HEK293T (cell line): Measurements from ENCODE around the gene CHIT1.

Experiments used
- BHLHE40 ChIP-seq: fragments of 450-650 bp; IDR thresholded peaks from 2 replicates; pipeline ENCODE4 v1.6.1; 2016; ENCODE audit warnings: mild to moderate bottlenecking, moderate library complexity, borderline replicate concordance
- ELF4 ChIP-seq: fragments of 450-650 bp; IDR thresholded peaks from 2 replicates; pipeline ENCODE4 v1.6.1; 2017; ENCODE audit warnings: antibody characterized with exemption
- FOXM1 ChIP-seq: fragments of 450-650 bp; IDR thresholded peaks from 2 replicates; pipeline ENCODE4 v1.6.1; 2017; ENCODE audit warnings: mild to moderate bottlenecking, borderline replicate concordance
- HDGF ChIP-seq: fragments of 450-650 bp; IDR thresholded peaks from 2 replicates; pipeline ENCODE4 v1.6.1; 2017; ENCODE audit warnings: antibody characterized with exemption, borderline replicate concordance
- L3MBTL2 ChIP-seq: fragments of 450-650 bp; conservative IDR thresholded peaks from 2 replicates; pipeline ENCODE4 v1.6.1; 2016; ENCODE audit warnings: mild to moderate bottlenecking
- SP1 ChIP-seq: fragments of 450-650 bp; IDR thresholded peaks from 2 replicates; pipeline ENCODE4 v1.6.1; 2017
- ZNF384 ChIP-seq: fragments of 450-650 bp; IDR thresholded peaks from 2 replicates; pipeline ENCODE4 v1.6.1; 2016
- TF ChIP-seq, protein P1 (sequence below): fragments of 450-650 bp; IDR thresholded peaks from 2 replicates; pipeline ENCODE4 v1.6.1; 2016

DNA sequence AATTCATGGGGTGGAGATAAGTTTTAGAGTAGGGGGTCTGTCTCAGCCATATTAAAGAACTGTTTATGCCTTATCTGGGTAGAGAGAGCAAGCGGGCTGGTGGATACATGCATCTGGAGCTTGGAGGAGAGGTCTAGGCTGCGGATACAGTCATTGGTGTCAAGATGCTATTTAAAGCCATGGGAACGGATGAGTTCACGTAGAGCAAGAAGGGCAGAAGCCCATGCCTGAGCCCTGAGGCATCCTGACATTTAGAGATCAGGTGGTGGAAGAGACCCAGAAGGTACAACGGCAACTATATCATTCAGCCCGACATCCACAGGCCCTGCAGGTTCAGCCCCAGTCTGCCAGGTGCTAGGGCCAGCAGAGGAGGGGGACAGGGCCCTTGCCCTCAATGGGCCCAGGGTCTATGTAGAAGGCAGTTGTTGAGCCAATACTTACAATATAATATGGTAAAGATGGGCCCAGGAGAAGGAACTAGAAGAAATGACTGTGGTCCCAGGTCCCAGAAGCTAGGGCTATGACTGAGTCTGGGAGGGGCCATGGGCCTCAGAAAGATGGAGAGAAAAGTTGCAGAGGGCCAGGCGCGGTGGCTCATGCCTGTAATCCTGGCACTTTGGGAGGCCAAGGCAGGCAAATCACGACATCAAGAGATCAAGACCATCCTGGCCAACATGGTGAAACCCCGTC is 27.8 kb downstream of the CHIT1 start:
- TF ChIP-seq L3MBTL2 (no peak), SP1 (no peak), FOXM1 (no peak), HDGF (no peak), ZNF384 (no peak), BHLHE40 (no peak), ELF4 (no peak)
- TF ChIP-seq, protein P1, sequence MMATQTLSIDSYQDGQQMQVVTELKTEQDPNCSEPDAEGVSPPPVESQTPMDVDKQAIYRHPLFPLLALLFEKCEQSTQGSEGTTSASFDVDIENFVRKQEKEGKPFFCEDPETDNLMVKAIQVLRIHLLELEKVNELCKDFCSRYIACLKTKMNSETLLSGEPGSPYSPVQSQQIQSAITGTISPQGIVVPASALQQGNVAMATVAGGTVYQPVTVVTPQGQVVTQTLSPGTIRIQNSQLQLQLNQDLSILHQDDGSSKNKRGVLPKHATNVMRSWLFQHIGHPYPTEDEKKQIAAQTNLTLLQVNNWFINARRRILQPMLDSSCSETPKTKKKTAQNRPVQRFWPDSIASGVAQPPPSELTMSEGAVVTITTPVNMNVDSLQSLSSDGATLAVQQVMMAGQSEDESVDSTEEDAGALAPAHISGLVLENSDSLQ, result no peak
